CD4-positive, alpha-beta T cell (primary cell): ENCODE measurements around the gene TUBGCP6. TPM values are rescaled to one million over a fixed set of nuclear protein-coding genes. Genes with fewer than 3 reads are reported as not detected.
A peak's percentile ranks its signal among the peaks of the same experiment; 100 is the strongest.

ENCODE experiments used
- ATAC-seq: fragments of 200-7000 bp; cut with Tn5 transposase; one replicate; pipeline ENCODE4 v1.10.0; 2022; ENCODE audit warnings: mild to moderate bottlenecking; ENCODE audit not compliant: poor library complexity
- CTCF ChIA-PET: fragments of 350-600 bp; sonication (Branson Sonifier 250); formaldehyde crosslinking; loops from one replicate; lab custom pipeline; 2021; ENCODE audit warnings: antibody characterized with exemption, inconsistent platforms; lab: Charles Lee
- POLR2A ChIA-PET: fragments of 350-600 bp; sonication (Branson Sonifier 250); formaldehyde crosslinking; loops from one replicate; lab custom pipeline; 2021; ENCODE audit warnings: antibody characterized with exemption, inconsistent platforms; lab: Charles Lee
- DNase-seq, 14 experiments: peaks; one replicate each; pipeline ENCODE4 v3.0.0-alpha.2; 2013 to 2020; ENCODE audit warnings: mixed read lengths in 2 of 14
- H3K27ac ChIP-seq, 2 donors: one replicate each; pipeline versions ENCODE4 v1.5.1 to v1.7.0; 2013; ENCODE audit warnings: low read length in 2 of 2, low read depth in 1 of 2, mild to moderate bottlenecking in 1 of 2
- H3K27me3 ChIP-seq, 2 experiments: 1 replicate in 1 of 2; 2 replicates in 1 of 2; pipeline versions ENCODE4 v1.6.1 to v1.7.0; 2013; ENCODE audit warnings: low read length in 2 of 2, control low read depth in 1 of 2, mild to moderate bottlenecking in 1 of 2, moderate library complexity in 1 of 2; ENCODE audit not compliant: insufficient read depth in 2 of 2, control insufficient read depth in 1 of 2
- H3K36me3 ChIP-seq: one replicate; pipeline ENCODE4 v1.6.1; 2013; ENCODE audit warnings: low read length, control low read depth; ENCODE audit not compliant: insufficient read depth
- H3K4me1 ChIP-seq: one replicate; pipeline ENCODE4 v1.6.1; 2013; ENCODE audit warnings: low read length, control low read depth; ENCODE audit not compliant: insufficient read depth
- H3K4me3 ChIP-seq: one replicate; pipeline ENCODE4 v1.5.1; 2013; ENCODE audit warnings: mild to moderate bottlenecking, low read length, moderate library complexity
- H3K9me3 ChIP-seq, 2 experiments: 1 replicate in 1 of 2; 2 replicates in 1 of 2; pipeline versions ENCODE4 v1.6.1 to v1.7.0; 2013; ENCODE audit warnings: low read length in 2 of 2, mild to moderate bottlenecking in 2 of 2, control low read depth in 1 of 2, moderate library complexity in 1 of 2; ENCODE audit not compliant: control insufficient read depth in 1 of 2, insufficient read depth in 1 of 2
- H3K27ac Mint-ChIP-seq: one replicate; pipeline ENCODE4 v1.8.0; 2020; ENCODE audit warnings: mixed read lengths
- H3K27me3 Mint-ChIP-seq: one replicate; pipeline ENCODE4 v1.8.0; 2021; ENCODE audit warnings: mixed read lengths
- H3K36me3 Mint-ChIP-seq: one replicate; pipeline ENCODE4 v1.8.0; 2021; ENCODE audit warnings: low read depth, mixed read lengths
- H3K4me1 Mint-ChIP-seq: one replicate; pipeline ENCODE4 v1.8.0; 2021; ENCODE audit warnings: low read depth, mixed read lengths
- H3K4me3 Mint-ChIP-seq: one replicate; pipeline ENCODE4 v1.8.0; 2020; ENCODE audit warnings: mild to moderate bottlenecking, mixed read lengths
- H3K9me3 Mint-ChIP-seq: one replicate; pipeline ENCODE4 v1.8.0; 2020; ENCODE audit warnings: mixed read lengths
- intact Hi-C, 2 experiments: fragments of 100-400 bp; cut with DNase I in 1 of 2; cut with micrococcal nuclease in 1 of 2; formaldehyde crosslinking; loops; one replicate each; pipeline versions ENCODE4 v1.15.1 to v1.9.0; 2023 to 2025; cut with DNase I, micrococcal nuclease
- total RNA-seq, 174 experiments: library from RNA in 2 of 174; stranded (reverse) in 2 of 174; gene quantifications; one replicate each; pipeline ENCODE4 v1.2.3 and lab custom pipeline; 2021 to 2026
- TF ChIP-seq, protein P1 (sequence below): fragments of 200-600 bp; IDR thresholded peaks from one replicate; pipeline ENCODE4 v1.8.0; 2022; ENCODE audit warnings: antibody characterized with exemption, mild to moderate bottlenecking

TUBGCP6 gene
- total RNA-seq, 2 experiments from 2014 or later = 124 to 126 TPM

DNA sequence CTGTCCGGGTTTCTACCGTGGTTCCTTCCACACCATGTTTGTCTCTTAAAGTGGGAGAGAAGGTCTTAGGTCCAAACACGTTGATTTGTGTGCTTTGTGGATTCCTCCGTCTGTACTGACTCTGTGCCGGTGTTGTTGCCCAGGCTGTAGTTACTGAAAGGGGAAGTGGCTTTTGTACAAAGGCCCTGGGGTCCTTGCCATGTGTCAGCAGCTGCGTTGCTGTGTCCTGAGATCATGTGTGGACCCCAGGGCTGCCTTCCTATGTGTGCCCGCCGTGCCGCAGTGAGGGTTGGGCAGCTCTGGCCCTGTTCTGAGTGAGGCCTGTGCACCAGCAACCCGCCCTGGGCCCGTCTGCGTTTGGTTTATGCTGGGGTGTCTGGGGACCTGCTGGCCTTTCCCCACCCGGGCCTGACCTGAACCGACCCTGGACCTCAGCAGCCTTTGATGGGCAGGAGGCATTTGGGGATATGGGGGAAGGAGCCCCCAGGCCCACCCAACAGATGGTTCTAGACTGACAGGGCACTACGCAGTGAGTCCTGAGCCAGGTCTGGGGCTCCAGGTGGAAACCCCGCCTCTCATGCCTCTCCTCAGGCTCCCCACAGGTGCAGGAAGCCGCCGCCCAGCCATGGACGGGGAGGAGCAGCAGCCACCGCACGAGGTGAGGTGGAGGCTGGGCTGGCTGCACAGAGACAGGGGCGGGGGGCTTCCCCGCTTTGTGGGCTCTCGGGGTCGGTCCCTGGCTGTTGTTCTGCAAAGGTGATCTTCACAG is 52.2 kb downstream of the TUBGCP6 start:
- H3K36me3 ChIP-seq = peaks cover 45% of the 10 kb centered on the region
- no peaks in the 10 kb centered on the region for H3K9me3 ChIP-seq
- H3K27ac ChIP-seq = peak overlapping the region; percentile 75 to 99
- Mint-ChIP-seq H3K4me1 (peaks cover 30% of the 10 kb centered on the region), H3K27me3 (no peaks in the 10 kb centered on the region), H3K4me3 (peak overlapping the region; percentile 75), H3K36me3 (peaks cover 36% of the 10 kb centered on the region), H3K27ac (peak overlapping the region; percentile 96), H3K9me3 (no peaks in the 10 kb centered on the region)
- TF ChIP-seq, protein P1, sequence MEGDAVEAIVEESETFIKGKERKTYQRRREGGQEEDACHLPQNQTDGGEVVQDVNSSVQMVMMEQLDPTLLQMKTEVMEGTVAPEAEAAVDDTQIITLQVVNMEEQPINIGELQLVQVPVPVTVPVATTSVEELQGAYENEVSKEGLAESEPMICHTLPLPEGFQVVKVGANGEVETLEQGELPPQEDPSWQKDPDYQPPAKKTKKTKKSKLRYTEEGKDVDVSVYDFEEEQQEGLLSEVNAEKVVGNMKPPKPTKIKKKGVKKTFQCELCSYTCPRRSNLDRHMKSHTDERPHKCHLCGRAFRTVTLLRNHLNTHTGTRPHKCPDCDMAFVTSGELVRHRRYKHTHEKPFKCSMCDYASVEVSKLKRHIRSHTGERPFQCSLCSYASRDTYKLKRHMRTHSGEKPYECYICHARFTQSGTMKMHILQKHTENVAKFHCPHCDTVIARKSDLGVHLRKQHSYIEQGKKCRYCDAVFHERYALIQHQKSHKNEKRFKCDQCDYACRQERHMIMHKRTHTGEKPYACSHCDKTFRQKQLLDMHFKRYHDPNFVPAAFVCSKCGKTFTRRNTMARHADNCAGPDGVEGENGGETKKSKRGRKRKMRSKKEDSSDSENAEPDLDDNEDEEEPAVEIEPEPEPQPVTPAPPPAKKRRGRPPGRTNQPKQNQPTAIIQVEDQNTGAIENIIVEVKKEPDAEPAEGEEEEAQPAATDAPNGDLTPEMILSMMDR = no peak
- ATAC-seq = peak; percentile 40
- H3K4me3 ChIP-seq = peak overlapping the region; percentile 86
- peaks cover 72% of the 10 kb centered on the region for H3K4me1 ChIP-seq
- ChIA-PET POLR2A (interaction anchor here (0.7 to 3.1 kb wide), 6 partner anchors 14 to 429 kb away, joined by 3 to 32 read pairs (median 3); partner anchors contain the start of genes SCO2 and SYCE3), CTCF (interaction anchor here (0.9 kb wide), 1 partner anchor 44 kb away, joined by 4 read pairs; no protein-coding TSS in a partner anchor)
- no peaks in the 10 kb centered on the region for H3K27me3 ChIP-seq
- DNase-seq = peak; percentile 48 to 83 (median 72)
- intact Hi-C loops = loop anchor here (5.0 to 10.0 kb wide), 2 partner anchors 255 to 258 kb away; no protein-coding TSS in a partner anchor

DNA sequence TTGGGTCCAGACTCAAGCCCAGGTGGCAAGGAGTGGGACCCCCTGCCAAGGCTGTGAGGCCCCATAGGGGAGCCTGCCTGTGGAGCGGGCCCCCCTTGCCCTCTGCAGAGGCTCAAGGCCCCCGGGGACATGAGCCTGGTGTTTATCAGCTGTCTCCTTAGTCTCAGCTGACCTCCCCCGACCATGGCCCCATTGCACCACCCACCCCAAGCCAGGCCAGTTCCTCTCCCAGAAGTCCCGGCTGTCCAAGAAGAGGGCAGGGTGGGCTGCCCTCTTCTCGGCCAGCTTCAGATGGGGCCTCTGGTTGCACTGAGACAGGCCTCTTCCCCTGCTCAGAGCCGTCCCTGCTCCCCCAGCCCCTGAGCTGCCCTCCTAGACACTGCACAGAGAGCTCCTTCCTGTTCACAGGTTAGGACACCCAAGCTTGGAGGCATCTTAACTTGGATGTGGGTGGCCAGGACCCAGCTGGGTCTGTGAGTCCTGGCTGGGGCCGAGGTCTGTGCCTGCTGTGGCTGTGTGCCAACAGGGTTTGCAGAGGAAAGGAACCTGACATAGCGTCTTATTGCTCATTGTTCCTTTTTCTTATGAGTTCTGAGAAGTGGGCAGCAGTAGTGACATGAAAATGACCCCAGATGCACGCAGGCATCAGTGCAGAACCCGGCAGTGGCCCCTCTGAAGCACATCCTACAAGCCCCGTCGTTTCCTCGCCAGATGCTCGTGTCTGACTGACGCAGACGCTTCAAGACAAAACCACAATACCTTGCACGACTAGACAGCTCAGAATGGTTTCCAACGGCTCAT is 53.7 kb downstream of the TUBGCP6 start:
- peaks cover 40% of the 10 kb centered on the region for H3K4me1 Mint-ChIP-seq
- peak overlapping the region; percentile 86 for H3K4me3 Mint-ChIP-seq
- DNase-seq (peak; percentile 70 to 95 (median 80)), ATAC-seq (peak; percentile 63)
- peaks cover 36% of the 10 kb centered on the region for H3K36me3 ChIP-seq
- H3K36me3 Mint-ChIP-seq = peaks cover 38% of the 10 kb centered on the region
- H3K9me3 ChIP-seq = no peaks in the 10 kb centered on the region
- H3K4me1 ChIP-seq = peaks cover 85% of the 10 kb centered on the region
- H3K27me3 Mint-ChIP-seq = no peaks in the 10 kb centered on the region
- peak overlapping the region; percentile 86 for H3K4me3 ChIP-seq
- no peaks in the 10 kb centered on the region for H3K9me3 Mint-ChIP-seq
- intact Hi-C loops = loop anchor here (1.0 to 10.0 kb wide), 6 partner anchors 9 to 429 kb away; no protein-coding TSS in a partner anchor
- ChIA-PET CTCF (interaction anchor here (0.7 to 2.3 kb wide), 4 partner anchors 12 to 151 kb away, joined by 3 to 13 read pairs (median 4); no protein-coding TSS in a partner anchor), POLR2A (interaction anchor here (0.8 to 3.1 kb wide), 23 partner anchors 9 to 430 kb away, joined by 3 to 32 read pairs (median 4); partner anchors contain the start of genes ALG12, CRELD2, HDAC10 and LMF2)
- H3K27ac Mint-ChIP-seq = peak overlapping the region; percentile 96
- no peaks in the 10 kb centered on the region for H3K27me3 ChIP-seq
- TF ChIP-seq, protein P1 = no peak
- H3K27ac ChIP-seq = peak overlapping the region; percentile 94 to 99
